Sigmoid colon (tissue), 3 donors: ENCODE data around the gene SLC16A7.

Source experiments
- CTCF ChIP-seq, 4 experiments: fragments of 450-650 bp in 3 of 4; fragments of 200-600 bp in 1 of 4; IDR thresholded peaks; one replicate each; pipeline ENCODE4 v1.5.1; 2016 to 2019; ENCODE audit warnings: antibody characterized with exemption in 4 of 4, mild to moderate bottlenecking in 3 of 4, moderate library complexity in 2 of 4
- POLR2A ChIP-seq, 2 donors: fragments of 450-650 bp; IDR thresholded peaks; one replicate each; pipeline ENCODE4 v1.6.1; 2016; ENCODE audit warnings: antibody characterized with exemption in 2 of 2, mild to moderate bottlenecking in 2 of 2, moderate library complexity in 2 of 2

GRCh38 chr12:59675461-59675860, 79.6 kb downstream of the SLC16A7 start:
- TF ChIP-seq CTCF (IDR thresholded peaks at IDR 0.05) (no peak), POLR2A (IDR thresholded peaks at IDR 0.05) (no peak)
